HEK293 (cell line): Measurements from ENCODE around the gene CHD5.

ENCODE experiments used
- CTCF ChIA-PET: fragments of 350-600 bp; formaldehyde crosslinking; extraction: SDS; loops from one replicate; lab custom pipeline; 2021; ENCODE audit warnings: antibody characterized with exemption; lab: Yijun Ruan, JAX
- POLR2A ChIA-PET: fragments of 300-600 bp; formaldehyde crosslinking; extraction: SDS; loops from one replicate; lab custom pipeline; 2020; ENCODE audit warnings: antibody characterized with exemption, inconsistent platforms; lab: Yijun Ruan, JAX
- H3K27ac ChIP-seq: fragments of 200-500 bp; sonication (Bioruptor generic); 2 replicates; pipeline ENCODE4 v1.5.1; 2014; ENCODE audit warnings: low read depth, low read length, control low read depth, inconsistent platforms; ENCODE audit errors: extremely low read depth
- H3K36me3 ChIP-seq, 2 experiments: fragments of 200-500 bp in 1 of 2; sonication (Bioruptor generic) in 1 of 2; 1 replicate in 1 of 2; 2 replicates in 1 of 2; pipeline ENCODE4 v1.5.1; 2014 to 2017; ENCODE audit warnings: inconsistent platforms in 2 of 2, low read length in 2 of 2; ENCODE audit not compliant: control insufficient read depth in 2 of 2, insufficient read depth in 1 of 2
- H3K4me1 ChIP-seq: fragments of 200-500 bp; sonication (Bioruptor generic); 2 replicates; pipeline ENCODE4 v1.5.1; 2014; ENCODE audit warnings: mild to moderate bottlenecking, low read length, inconsistent platforms; ENCODE audit not compliant: control insufficient read depth, insufficient read depth
- H3K4me3 ChIP-seq: 2 replicates; pipeline ENCODE4 v1.5.1; 2011; ENCODE audit warnings: low read depth, mild to moderate bottlenecking, control low read depth, low read length, moderate library complexity
- H3K9me3 ChIP-seq: fragments of 200-500 bp; sonication (Bioruptor generic); 2 replicates; pipeline ENCODE4 v1.5.1; 2014; ENCODE audit warnings: low read depth, low read length, inconsistent platforms; ENCODE audit not compliant: control insufficient read depth, insufficient read depth
- GLI2 ChIP-seq: fragments of 450-650 bp; formaldehyde crosslinking; IDR thresholded peaks from 2 replicates; pipeline ENCODE4; 2017; ENCODE audit warnings: missing biosample characterization, missing genetic modification characterization, low read depth, borderline replicate concordance
- GLIS2 ChIP-seq: fragments of 450-650 bp; formaldehyde crosslinking; IDR thresholded peaks from 2 replicates; pipeline ENCODE4 v1.5.1; 2016; ENCODE audit warnings: missing biosample characterization, missing genetic modification characterization
- KLF7 ChIP-seq: fragments of 450-650 bp; formaldehyde crosslinking; IDR thresholded peaks from 2 replicates; pipeline ENCODE4 v1.5.1; 2016; ENCODE audit warnings: missing biosample characterization, missing genetic modification characterization, borderline replicate concordance
- PRDM1 ChIP-seq: fragments of 450-650 bp; formaldehyde crosslinking; IDR thresholded peaks from 2 replicates; pipeline ENCODE4; 2016; ENCODE audit warnings: missing biosample characterization, missing genetic modification characterization
- SCRT2 ChIP-seq: fragments of 450-650 bp; formaldehyde crosslinking; IDR thresholded peaks from 2 replicates; pipeline ENCODE4 v1.5.1; 2016; ENCODE audit warnings: missing biosample characterization, missing genetic modification characterization
- ZBTB20 ChIP-seq: fragments of 450-650 bp; formaldehyde crosslinking; IDR thresholded peaks from 2 replicates; pipeline ENCODE4 v1.5.1; 2016; ENCODE audit warnings: missing biosample characterization, missing genetic modification characterization
- ZFHX2 ChIP-seq: fragments of 450-650 bp; formaldehyde crosslinking; conservative IDR thresholded peaks from 2 replicates; pipeline ENCODE4 v1.5.1; 2016; ENCODE audit warnings: missing biosample characterization, missing genetic modification characterization
- ZNF112 ChIP-seq: fragments of 450-650 bp; formaldehyde crosslinking; IDR thresholded peaks from 2 replicates; pipeline ENCODE4 v1.5.0; 2017; ENCODE audit warnings: missing biosample characterization, missing genetic modification characterization
- ZNF214 ChIP-seq: fragments of 450-650 bp; formaldehyde crosslinking; IDR thresholded peaks from 2 replicates; pipeline ENCODE4 v1.5.1; 2017; ENCODE audit warnings: missing biosample characterization, mild to moderate bottlenecking, missing genetic modification characterization, borderline replicate concordance
- ZNF335 ChIP-seq: fragments of 450-650 bp; formaldehyde crosslinking; conservative IDR thresholded peaks from 2 replicates; pipeline ENCODE4 v1.5.1; 2016; ENCODE audit warnings: missing biosample characterization, missing genetic modification characterization
- ZNF600 ChIP-seq: fragments of 450-650 bp; formaldehyde crosslinking; IDR thresholded peaks from 2 replicates; pipeline ENCODE4 v1.5.1; 2016; ENCODE audit warnings: missing biosample characterization, missing genetic modification characterization
- ZNF701 ChIP-seq: fragments of 450-650 bp; formaldehyde crosslinking; IDR thresholded peaks from 2 replicates; pipeline ENCODE4 v1.5.1; 2016; ENCODE audit warnings: missing biosample characterization, missing genetic modification characterization
- ZNF707 ChIP-seq: fragments of 450-650 bp; formaldehyde crosslinking; IDR thresholded peaks from 2 replicates; pipeline ENCODE4 v1.5.1; 2016; ENCODE audit warnings: missing biosample characterization, missing genetic modification characterization
- TF ChIP-seq, protein P1 (sequence below): fragments of 450-650 bp; formaldehyde crosslinking; optimal IDR thresholded peaks from 2 replicates; pipeline ENCODE3; 2016; ENCODE audit warnings: missing biosample characterization, mild to moderate bottlenecking, missing genetic modification characterization
- TF ChIP-seq, protein P2 (sequence below): fragments of 450-650 bp; formaldehyde crosslinking; IDR thresholded peaks from 2 replicates; pipeline ENCODE4 v1.5.1; 2016; ENCODE audit warnings: missing biosample characterization, missing genetic modification characterization
- TF ChIP-seq, protein P3 (sequence below): fragments of 450-650 bp; formaldehyde crosslinking; conservative IDR thresholded peaks from 2 replicates; pipeline ENCODE4 v1.5.1; 2016; ENCODE audit warnings: low read depth, missing biosample characterization, missing genetic modification characterization
- TF ChIP-seq, protein P4 (sequence below): fragments of 450-650 bp; formaldehyde crosslinking; IDR thresholded peaks from 2 replicates; pipeline ENCODE4 v1.5.1; 2016; ENCODE audit warnings: missing biosample characterization, missing genetic modification characterization, borderline replicate concordance

Gene CHD5

DNA sequence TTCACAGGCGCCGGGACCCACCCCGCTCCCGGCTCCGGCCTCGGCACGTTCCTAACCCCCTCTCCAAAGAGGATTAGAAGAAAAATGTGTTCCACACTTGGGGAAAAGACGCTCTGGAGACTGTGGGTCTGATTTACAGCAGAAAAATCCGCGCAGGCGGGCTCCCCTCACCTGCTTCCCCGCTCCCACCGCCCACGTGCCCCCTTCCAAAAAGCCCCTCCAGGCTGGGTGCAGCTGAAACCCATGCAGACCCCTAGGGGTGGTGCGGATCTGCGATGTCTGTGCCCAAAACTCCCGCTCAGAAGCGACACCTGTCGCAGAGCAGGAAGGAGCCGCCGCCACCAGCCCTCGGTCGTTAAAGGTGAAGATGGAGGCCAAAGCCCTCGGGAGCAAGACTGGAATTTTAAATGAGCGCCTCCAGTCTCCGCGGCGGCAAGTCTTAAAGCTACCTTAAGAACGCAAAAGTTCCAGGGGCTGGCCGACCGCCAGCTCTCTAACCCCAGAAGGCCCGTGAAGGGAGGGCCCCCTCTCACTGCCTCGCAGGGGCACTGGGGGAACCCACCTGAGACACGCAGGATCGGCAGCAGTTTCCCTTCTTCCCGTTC is 688 bp upstream of the CHD5 start (continued):
- TF ChIP-seq, protein P1, sequence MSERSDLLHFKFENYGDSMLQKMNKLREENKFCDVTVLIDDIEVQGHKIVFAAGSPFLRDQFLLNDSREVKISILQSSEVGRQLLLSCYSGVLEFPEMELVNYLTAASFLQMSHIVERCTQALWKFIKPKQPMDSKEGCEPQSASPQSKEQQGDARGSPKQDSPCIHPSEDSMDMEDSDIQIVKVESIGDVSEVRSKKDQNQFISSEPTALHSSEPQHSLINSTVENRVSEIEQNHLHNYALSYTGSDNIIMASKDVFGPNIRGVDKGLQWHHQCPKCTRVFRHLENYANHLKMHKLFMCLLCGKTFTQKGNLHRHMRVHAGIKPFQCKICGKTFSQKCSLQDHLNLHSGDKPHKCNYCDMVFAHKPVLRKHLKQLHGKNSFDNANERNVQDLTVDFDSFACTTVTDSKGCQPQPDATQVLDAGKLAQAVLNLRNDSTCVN, result peak; percentile 37
- TF ChIP-seq ZFHX2 (tag by site-specific recombination), result peak; percentile 35; the same call in 1 of the 2 replicates
- TF ChIP-seq SCRT2 (tag by site-specific recombination), result peak; percentile 96
- peak; percentile 79 for TF ChIP-seq GLIS2 (tag by site-specific recombination)
- 0 out of 2 replicates have a peak, but pooled peaks have one; percentile 21 for TF ChIP-seq ZNF335 (tag by site-specific recombination)
- TF ChIP-seq ZBTB20 (tag by site-specific recombination), result peak; percentile 58; the same call in 1 of the 2 replicates
- peak; percentile 41; the same call in 1 of the 2 replicates for TF ChIP-seq ZNF600 (tag by site-specific recombination)

DNA sequence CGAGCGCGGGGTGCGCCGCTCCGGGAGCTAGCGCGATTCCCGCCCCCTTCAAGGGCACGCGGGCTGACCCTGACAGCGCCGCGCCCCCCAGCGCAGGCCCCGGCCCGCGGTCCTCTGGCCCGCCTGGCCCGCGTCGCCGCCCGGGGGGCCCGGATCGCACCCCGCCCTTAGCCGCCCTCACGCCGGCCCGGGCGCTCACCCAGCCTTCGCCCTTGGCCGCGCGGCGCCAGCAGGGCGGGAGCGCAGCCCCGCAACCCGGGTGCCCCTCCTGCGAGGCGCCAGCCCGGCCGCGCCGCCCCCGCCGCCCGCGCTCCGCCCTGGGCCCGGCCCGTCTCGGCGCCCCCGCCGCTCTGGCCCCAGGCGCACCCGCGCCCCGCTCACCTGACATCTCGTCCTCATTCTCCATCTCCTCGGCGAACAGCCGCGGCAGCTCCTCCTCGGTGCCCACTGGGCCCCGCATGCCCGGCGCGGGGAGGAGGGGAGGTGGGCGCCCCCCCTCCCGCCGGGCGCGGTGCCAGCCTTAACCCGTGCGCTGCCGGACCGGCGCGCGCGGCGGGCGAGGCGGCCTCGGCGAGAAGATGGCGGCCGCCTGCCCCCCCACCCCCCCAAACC is 451 bp downstream of the CHD5 start:
- peak overlapping the region; percentile 29 for H3K4me3 ChIP-seq
- no peaks in the 10 kb centered on the region for H3K9me3 ChIP-seq
- CTCF ChIA-PET, result no interaction called here
- TF ChIP-seq ZNF112, result no peak
- no peak for TF ChIP-seq PRDM1
- TF ChIP-seq ZNF214, result no peak
- TF ChIP-seq, protein P2, sequence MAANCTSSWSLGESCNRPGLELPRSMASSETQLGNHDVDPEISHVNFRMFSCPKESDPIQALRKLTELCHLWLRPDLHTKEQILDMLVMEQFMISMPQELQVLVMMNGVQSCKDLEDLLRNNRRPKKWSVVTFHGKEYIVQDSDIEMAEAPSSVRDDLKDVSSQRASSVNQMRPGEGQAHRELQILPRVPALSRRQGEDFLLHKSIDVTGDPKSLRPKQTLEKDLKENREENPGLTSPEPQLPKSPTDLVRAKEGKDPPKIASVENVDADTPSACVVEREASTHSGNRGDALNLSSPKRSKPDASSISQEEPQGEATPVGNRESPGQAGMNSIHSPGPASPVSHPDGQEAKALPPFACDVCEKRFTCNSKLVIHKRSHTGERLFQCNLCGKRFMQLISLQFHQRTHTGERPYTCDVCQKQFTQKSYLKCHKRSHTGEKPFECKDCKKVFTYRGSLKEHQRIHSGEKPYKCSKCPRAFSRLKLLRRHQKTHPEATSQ, result no peak
- TF ChIP-seq, protein P3, sequence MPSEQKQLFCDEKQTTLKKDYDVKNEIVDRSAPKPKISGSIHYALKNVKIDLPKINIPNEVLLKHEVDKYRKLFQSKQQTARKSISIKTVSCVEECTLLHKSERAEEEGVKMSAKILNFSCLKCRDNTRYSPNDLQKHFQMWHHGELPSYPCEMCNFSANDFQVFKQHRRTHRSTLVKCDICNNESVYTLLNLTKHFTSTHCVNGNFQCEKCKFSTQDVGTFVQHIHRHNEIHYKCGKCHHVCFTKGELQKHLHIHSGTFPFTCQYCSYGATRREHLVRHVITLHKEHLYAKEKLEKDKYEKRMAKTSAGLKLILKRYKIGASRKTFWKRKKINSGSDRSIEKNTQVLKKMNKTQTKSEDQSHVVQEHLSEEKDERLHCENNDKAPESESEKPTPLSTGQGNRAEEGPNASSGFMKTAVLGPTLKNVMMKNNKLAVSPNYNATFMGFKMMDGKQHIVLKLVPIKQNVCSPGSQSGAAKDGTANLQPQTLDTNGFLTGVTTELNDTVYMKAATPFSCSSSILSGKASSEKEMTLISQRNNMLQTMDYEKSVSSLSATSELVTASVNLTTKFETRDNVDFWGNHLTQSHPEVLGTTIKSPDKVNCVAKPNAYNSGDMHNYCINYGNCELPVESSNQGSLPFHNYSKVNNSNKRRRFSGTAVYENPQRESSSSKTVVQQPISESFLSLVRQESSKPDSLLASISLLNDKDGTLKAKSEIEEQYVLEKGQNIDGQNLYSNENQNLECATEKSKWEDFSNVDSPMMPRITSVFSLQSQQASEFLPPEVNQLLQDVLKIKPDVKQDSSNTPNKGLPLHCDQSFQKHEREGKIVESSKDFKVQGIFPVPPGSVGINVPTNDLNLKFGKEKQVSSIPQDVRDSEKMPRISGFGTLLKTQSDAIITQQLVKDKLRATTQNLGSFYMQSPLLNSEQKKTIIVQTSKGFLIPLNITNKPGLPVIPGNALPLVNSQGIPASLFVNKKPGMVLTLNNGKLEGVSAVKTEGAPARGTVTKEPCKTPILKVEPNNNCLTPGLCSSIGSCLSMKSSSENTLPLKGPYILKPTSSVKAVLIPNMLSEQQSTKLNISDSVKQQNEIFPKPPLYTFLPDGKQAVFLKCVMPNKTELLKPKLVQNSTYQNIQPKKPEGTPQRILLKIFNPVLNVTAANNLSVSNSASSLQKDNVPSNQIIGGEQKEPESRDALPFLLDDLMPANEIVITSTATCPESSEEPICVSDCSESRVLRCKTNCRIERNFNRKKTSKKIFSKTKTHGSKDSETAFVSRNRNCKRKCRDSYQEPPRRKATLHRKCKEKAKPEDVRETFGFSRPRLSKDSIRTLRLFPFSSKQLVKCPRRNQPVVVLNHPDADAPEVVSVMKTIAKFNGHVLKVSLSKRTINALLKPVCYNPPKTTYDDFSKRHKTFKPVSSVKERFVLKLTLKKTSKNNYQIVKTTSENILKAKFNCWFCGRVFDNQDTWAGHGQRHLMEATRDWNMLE (tag by site-specific recombination), result no peak
- TF ChIP-seq KLF7 (tag by site-specific recombination), result no peak
- TF ChIP-seq GLI2 (tag by site-specific recombination), result no peak
- no peak for TF ChIP-seq ZNF707
- TF ChIP-seq, protein P4, sequence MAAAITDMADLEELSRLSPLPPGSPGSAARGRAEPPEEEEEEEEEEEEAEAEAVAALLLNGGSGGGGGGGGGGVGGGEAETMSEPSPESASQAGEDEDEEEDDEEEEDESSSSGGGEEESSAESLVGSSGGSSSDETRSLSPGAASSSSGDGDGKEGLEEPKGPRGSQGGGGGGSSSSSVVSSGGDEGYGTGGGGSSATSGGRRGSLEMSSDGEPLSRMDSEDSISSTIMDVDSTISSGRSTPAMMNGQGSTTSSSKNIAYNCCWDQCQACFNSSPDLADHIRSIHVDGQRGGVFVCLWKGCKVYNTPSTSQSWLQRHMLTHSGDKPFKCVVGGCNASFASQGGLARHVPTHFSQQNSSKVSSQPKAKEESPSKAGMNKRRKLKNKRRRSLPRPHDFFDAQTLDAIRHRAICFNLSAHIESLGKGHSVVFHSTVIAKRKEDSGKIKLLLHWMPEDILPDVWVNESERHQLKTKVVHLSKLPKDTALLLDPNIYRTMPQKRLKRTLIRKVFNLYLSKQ (tag by site-specific recombination), result no peak
- TF ChIP-seq ZNF701 (tag by site-specific recombination), result no peak
- TF ChIP-seq, all 188 proteins: peak for 0
- POLR2A ChIA-PET, result no interaction called here
- H3K36me3 ChIP-seq, result peaks cover 0 to 6% of the 10 kb centered on the region in 2 experiments; a peak in 1 of 3 replicates
- no peaks in the 10 kb centered on the region for H3K4me1 ChIP-seq
- no peak overlapping the region; the same call in 1 of the 2 replicates for H3K27ac ChIP-seq
